Measurements from ENCODE around the gene MYH3. TPM values are rescaled to one million over a fixed set of nuclear protein-coding genes. Genes with fewer than 3 reads are reported as not detected.
"Not testable (repeated sequence)": the region's sequence is repeated elsewhere in the genome, so short reads cannot be mapped to it uniquely, and the experiment has no call there.

Gene MYH3
- 0.13 and 0.66 TPM in 2 replicates for total RNA-seq (2014; rRNA removed; shearing (Covaris generic))

GRCh38 chr17:10657148-10657547 is at the start of gene MYH3:
Gene MYH3, minus strand, starts transcription at chr17:10657309. Its CDS starts 2,245 bp downstream, at chr17:10655064.
- DNase-seq (ENCODE audit: low read depth in 1 of 2, low spot score in 2 of 2): no peak
- H3K36me3 ChIP-seq: no peaks in the 10 kb centered on the region
- H3K4me3 ChIP-seq: no peak within 1 kb of the TSS
- H3K4me1 ChIP-seq (replicated peaks): no peaks in the 10 kb centered on the region
- no peaks in the 10 kb centered on the region for H3K27me3 ChIP-seq (replicated peaks)
- no peak within 1 kb of the TSS for H3K27ac ChIP-seq
- H3K9me3 ChIP-seq (replicated peaks): no peaks in the 10 kb centered on the region

GRCh38 chr17:10705727-10706126 is 48.6 kb upstream of the MYH3 start:
- DNase-seq (ENCODE audit: low read depth in 1 of 2, low spot score in 2 of 2): no peak
- no peaks in the 10 kb centered on the region for H3K4me1 ChIP-seq (replicated peaks)
- peaks cover 28% of the 10 kb centered on the region for H3K36me3 ChIP-seq
- no peak overlapping the region for H3K4me3 ChIP-seq
- H3K9me3 ChIP-seq (replicated peaks): no peaks in the 10 kb centered on the region
- no peak overlapping the region for H3K27ac ChIP-seq
- H3K27me3 ChIP-seq (replicated peaks): no peaks in the 10 kb centered on the region

- DNase-seq (ENCODE audit: low read depth in 1 of 2, low spot score in 2 of 2): no peak
- Histone ChIP-seq H3K9me3 (replicated peaks) (no peaks in the 10 kb centered on the region), H3K27me3 (replicated peaks) (no peaks in the 10 kb centered on the region), H3K36me3 (peaks cover 22% of the 10 kb centered on the region), H3K4me1 (replicated peaks) (0 out of 2 replicates have a peak, but pooled peaks cover 3% of the 10 kb centered on the region), H3K4me3 (no peak overlapping the region), H3K27ac (no peak overlapping the region)
Observed at GRCh38 chr17:10702574-10702973, 45.5 kb upstream of the MYH3 start.

- H3K4me3 ChIP-seq: no peak overlapping the region
- H3K36me3 ChIP-seq: peaks cover 17% of the 10 kb centered on the region
- H3K27me3 ChIP-seq (replicated peaks): no peaks in the 10 kb centered on the region
- peaks cover 8% of the 10 kb centered on the region; the same call in 1 of the 2 replicates for H3K4me1 ChIP-seq (replicated peaks)
- H3K9me3 ChIP-seq (replicated peaks): no peaks in the 10 kb centered on the region
- H3K27ac ChIP-seq: no peak overlapping the region
- no peak for DNase-seq (ENCODE audit: low read depth in 1 of 2, low spot score in 2 of 2)
Observed at GRCh38 chr17:10699856-10700255, 42.7 kb upstream of the MYH3 start.

GRCh38 chr17:10698096-10698818 is 41.1 kb upstream of the MYH3 start:
- Histone ChIP-seq H3K4me1 (replicated peaks) (peaks cover 8% of the 10 kb centered on the region; the same call in 1 of the 2 replicates), H3K27ac (peak overlapping the region; percentile 69), H3K4me3 (peak overlapping the region; percentile 71), H3K27me3 (replicated peaks) (no peaks in the 10 kb centered on the region), H3K36me3 (peaks cover 28% of the 10 kb centered on the region), H3K9me3 (replicated peaks) (no peaks in the 10 kb centered on the region)
- no peak for DNase-seq (ENCODE audit: low read depth in 1 of 2, low spot score in 2 of 2)

GRCh38 chr17:10697092-10698081 is 40.3 kb upstream of the MYH3 start, which contains the start of the genes ADPRM and SCO1:
Gene ADPRM, plus strand, starts transcription at chr17:10697594. Its CDS starts 7,333 bp downstream, at chr17:10704927.
Gene SCO1, minus strand, starts transcription at chr17:10697533. Its CDS starts 26 bp downstream, at chr17:10697507.
- peaks cover 8% of the 10 kb centered on the region; the same call in 1 of the 2 replicates for H3K4me1 ChIP-seq (replicated peaks)

GRCh38 chr17:10695875-10696407 is 38.8 kb upstream of the MYH3 start:
- peaks cover 50% of the 10 kb centered on the region for H3K36me3 ChIP-seq
- not testable (repeated sequence) for H3K9me3 ChIP-seq (replicated peaks); H3K27me3 ChIP-seq (replicated peaks); H3K4me1 ChIP-seq (replicated peaks); H3K27ac ChIP-seq; DNase-seq (ENCODE audit: low read depth in 1 of 2, low spot score in 2 of 2)
- peak overlapping the region; percentile 71 for H3K4me3 ChIP-seq

More at GRCh38 chr17:10697092-10698081, 40.3 kb upstream of the MYH3 start, which contains the start of the genes ADPRM and SCO1:
- H3K27ac ChIP-seq: peak within 1 kb of the TSS; percentile 69
- H3K4me3 ChIP-seq: peak within 1 kb of the TSS; percentile 71
- peaks cover 36% of the 10 kb centered on the region for H3K36me3 ChIP-seq
- H3K9me3 ChIP-seq (replicated peaks): no peaks in the 10 kb centered on the region
- no peaks in the 10 kb centered on the region for H3K27me3 ChIP-seq (replicated peaks)
- DNase-seq (ENCODE audit: low read depth in 1 of 2, low spot score in 2 of 2): peak; percentile 83 to 94

GRCh38 chr17:10687499-10687898 is 30.4 kb upstream of the MYH3 start:
- DNase-seq (ENCODE audit: low read depth in 1 of 2, low spot score in 2 of 2): no peak

GRCh38 chr17:10683853-10684252 is 26.7 kb upstream of the MYH3 start:
- DNase-seq (ENCODE audit: low read depth in 1 of 2, low spot score in 2 of 2): no peak
- Histone ChIP-seq H3K36me3 (peaks cover 71% of the 10 kb centered on the region), H3K4me1 (replicated peaks) (peaks cover 21% of the 10 kb centered on the region)

More at GRCh38 chr17:10687499-10687898, 30.4 kb upstream of the MYH3 start:
- H3K27me3 ChIP-seq (replicated peaks): no peaks in the 10 kb centered on the region
- no peaks in the 10 kb centered on the region for H3K9me3 ChIP-seq (replicated peaks)
- H3K36me3 ChIP-seq: peaks cover 66% of the 10 kb centered on the region
- no peak overlapping the region for H3K27ac ChIP-seq
- H3K4me3 ChIP-seq: no peak overlapping the region
- peaks cover 6% of the 10 kb centered on the region for H3K4me1 ChIP-seq (replicated peaks)

GRCh38 chr17:10681866-10682446 is 24.8 kb upstream of the MYH3 start:
- Histone ChIP-seq H3K27ac (peak overlapping the region; percentile 78), H3K9me3 (replicated peaks) (no peaks in the 10 kb centered on the region), H3K4me1 (replicated peaks) (peaks cover 21% of the 10 kb centered on the region), H3K36me3 (peaks cover 78% of the 10 kb centered on the region), H3K4me3 (no peak overlapping the region), H3K27me3 (replicated peaks) (no peaks in the 10 kb centered on the region)
- peak; percentile 47 to 67 for DNase-seq (ENCODE audit: low read depth in 1 of 2, low spot score in 2 of 2)

More at GRCh38 chr17:10683853-10684252, 26.7 kb upstream of the MYH3 start:
- no peaks in the 10 kb centered on the region for H3K9me3 ChIP-seq (replicated peaks)
- no peak overlapping the region for H3K27ac ChIP-seq
- no peak overlapping the region for H3K4me3 ChIP-seq
- H3K27me3 ChIP-seq (replicated peaks): no peaks in the 10 kb centered on the region

GRCh38 chr17:10674704-10675103 is 17.6 kb upstream of the MYH3 start:
- DNase-seq (ENCODE audit: low read depth in 1 of 2, low spot score in 2 of 2): no peak
- Histone ChIP-seq H3K4me1 (replicated peaks) (no peaks in the 10 kb centered on the region), H3K27ac (no peak overlapping the region), H3K36me3 (peaks cover 28% of the 10 kb centered on the region), H3K9me3 (replicated peaks) (no peaks in the 10 kb centered on the region), H3K27me3 (replicated peaks) (no peaks in the 10 kb centered on the region), H3K4me3 (no peak overlapping the region)

GRCh38 chr17:10673312-10673711 is 16.2 kb upstream of the MYH3 start:
- peaks cover 20% of the 10 kb centered on the region; the same call in 1 of the 2 replicates for H3K36me3 ChIP-seq
- no peak overlapping the region for H3K27ac ChIP-seq

GRCh38 chr17:10668775-10669174 is 11.7 kb upstream of the MYH3 start:
- Histone ChIP-seq H3K27ac (no peak overlapping the region), H3K4me3 (no peak overlapping the region), H3K36me3 (no peaks in the 10 kb centered on the region), H3K4me1 (replicated peaks) (no peaks in the 10 kb centered on the region), H3K27me3 (replicated peaks) (no peaks in the 10 kb centered on the region), H3K9me3 (replicated peaks) (no peaks in the 10 kb centered on the region)
- no peak for DNase-seq (ENCODE audit: low read depth in 1 of 2, low spot score in 2 of 2)

More at GRCh38 chr17:10673312-10673711, 16.2 kb upstream of the MYH3 start:
- Histone ChIP-seq H3K4me1 (replicated peaks) (no peaks in the 10 kb centered on the region), H3K4me3 (no peak overlapping the region), H3K9me3 (replicated peaks) (no peaks in the 10 kb centered on the region), H3K27me3 (replicated peaks) (no peaks in the 10 kb centered on the region)
- DNase-seq (ENCODE audit: low read depth in 1 of 2, low spot score in 2 of 2): no peak
